ENCODE results near the gene ALG3.

Gene ALG3

GRCh38 chr3:184234671-184235380, 13.9 kb downstream of the ALG3 start:
- DNase-seq, result no peak

GRCh38 chr3:184234224-184234623, 14.5 kb downstream of the ALG3 start:
- peak; percentile 43 to 66 for DNase-seq

DNA sequence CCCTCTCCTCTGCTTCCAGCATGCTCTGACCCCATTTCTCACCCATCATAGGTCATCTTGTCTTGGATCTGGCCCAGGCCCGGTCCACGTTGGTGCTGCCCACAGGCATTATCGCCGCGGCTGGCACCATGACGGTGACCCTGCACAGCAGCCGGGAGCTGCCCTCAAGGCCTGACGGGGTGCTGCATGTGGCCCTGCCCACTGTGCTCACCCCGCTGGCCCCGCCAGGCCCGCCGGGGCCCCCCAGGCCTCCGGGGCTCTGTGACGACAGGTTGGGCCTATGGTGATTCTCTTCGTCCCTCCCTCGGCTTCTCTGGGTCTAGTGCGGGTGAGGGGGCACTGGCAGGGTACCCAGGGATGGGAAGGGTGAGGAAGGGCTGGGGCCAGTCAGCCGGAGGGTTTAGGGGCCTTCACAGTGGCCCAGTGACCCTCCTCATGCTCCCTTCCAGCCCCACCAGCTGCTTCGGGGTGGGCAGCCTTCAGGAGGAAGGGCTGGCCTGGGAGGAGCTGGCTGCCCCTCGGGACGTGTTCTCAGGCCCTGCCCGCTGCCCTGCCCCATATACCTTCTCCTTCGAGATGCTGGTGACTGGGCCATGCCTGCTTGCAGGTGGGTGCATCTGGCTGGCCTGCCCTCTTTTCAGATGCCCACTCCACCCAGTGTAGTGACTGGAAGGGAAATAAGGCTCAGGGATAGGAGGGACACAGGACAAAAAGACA, 15.5 kb downstream of the ALG3 start:
- no peak for DNase-seq

DNA sequence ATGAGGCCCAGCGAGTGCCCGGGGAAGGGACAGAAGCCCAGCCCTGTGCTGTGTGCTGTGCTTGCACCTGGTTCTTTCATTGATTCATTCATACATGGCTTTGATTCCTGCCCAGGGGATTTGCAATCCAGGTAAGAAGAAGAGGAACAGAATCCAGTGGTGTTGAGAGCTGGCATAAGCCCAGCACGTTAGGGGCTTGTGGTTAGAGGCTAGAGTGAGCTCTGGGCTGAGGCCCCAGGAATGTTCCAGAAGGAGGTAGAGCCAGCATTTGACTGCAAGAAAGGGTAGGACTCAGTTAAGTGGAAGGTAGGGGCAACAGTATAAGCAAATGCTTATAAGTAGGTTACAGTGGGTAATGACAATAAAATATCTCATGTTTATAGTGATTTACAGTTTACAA, 17.1 kb downstream of the ALG3 start:
- DNase-seq, result no peak

GRCh38 chr3:184230603-184231528, 17.9 kb downstream of the ALG3 start:
- no peak for DNase-seq

- no peak for DNase-seq
Measured at GRCh38 chr3:184230081-184230602, 18.6 kb downstream of the ALG3 start.

GRCh38 chr3:184229394-184230080, 19.2 kb downstream of the ALG3 start, which contains the start of gene VWA5B2:
Gene VWA5B2, plus strand, starts transcription at chr3:184229585. Its CDS starts 944 bp downstream, at chr3:184230529.
- DNase-seq, result no peak

DNA sequence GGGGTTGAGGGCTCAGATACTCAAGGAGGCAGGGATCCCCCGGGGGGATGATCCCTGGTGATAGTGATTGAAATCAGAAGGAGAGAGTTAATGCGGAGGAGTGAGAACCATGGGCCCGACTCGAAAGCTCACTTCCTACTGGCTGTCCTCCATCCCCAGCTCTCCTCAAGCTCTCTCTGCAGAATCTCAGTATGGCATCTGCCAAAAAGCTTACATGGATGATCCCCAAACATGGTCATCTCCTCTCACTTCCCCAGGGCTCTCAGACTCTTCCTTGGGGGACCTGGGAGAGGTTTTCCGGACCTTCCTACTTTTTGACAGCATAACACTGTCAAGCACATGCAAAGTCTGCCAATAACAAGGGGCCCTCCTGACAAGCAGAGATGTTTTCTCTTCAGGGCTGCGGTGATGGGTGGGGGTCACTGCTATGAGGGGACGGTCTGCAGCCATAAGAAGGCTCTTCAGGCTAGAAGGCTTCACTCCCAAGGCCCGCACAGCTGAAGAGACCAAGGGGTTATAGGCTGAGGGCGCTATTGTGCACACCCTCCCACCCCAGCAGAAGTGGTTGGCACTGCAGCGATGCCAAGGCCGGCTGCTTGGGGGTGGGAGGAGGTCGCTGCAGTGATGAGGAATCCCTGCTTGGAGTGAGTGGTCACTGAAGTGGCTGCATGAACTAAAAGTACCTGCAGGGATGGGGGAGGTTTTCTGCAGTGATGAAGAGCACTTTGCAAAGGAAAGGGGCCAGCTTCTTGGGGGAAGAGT, 20.2 kb downstream of the ALG3 start:
- no peak for DNase-seq

- peak; percentile 45 to 49 for DNase-seq
Measured at GRCh38 chr3:184227481-184227935, 21.3 kb downstream of the ALG3 start.

GRCh38 chr3:184223946-184224345, 24.8 kb downstream of the ALG3 start:
- DNase-seq, result no peak

- no peak for DNase-seq
Measured at GRCh38 chr3:184222521-184222920, 26.2 kb downstream of the ALG3 start.

DNA sequence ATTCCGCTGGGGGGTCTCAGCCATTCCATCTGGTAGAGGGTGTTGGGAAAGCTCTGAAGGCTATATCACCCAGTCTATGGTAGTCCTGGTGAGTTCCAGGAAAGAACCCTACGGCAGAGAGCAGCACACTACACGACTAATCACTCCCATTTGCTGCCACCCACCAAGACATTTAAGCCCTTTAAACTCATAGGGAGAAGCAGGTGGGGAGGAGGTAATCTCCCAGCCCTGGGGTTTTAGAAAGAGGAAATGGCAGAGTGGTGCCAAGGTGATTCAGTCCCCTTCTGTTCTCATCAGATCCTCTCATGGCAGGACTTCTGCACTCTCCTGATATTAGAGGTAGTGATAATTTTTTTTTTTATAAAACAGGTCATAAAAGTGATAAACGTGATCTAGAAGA, 29.9 kb downstream of the ALG3 start:
- DNase-seq, result no peak

DNA sequence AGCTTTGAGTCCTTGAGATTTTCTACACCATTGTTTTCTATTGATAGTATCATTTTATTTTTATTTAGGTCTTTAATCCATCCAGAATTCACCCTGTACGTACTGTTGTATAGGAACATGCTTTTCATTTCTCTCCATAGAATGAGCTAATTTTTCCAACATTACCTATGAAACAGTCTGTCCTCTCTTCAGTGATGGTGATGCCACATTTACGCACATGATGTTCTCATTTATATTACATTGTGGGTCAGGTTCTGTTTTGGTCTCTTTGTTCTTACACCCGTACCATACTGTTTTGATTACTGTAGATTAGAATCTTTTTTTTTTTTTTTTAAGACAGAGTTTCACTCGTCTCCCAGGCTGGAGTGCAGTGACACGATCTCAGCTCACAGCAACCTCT, 37.0 kb downstream of the ALG3 start:
- DNase-seq, result no peak

GRCh38 chr3:184211297-184211696, 37.5 kb downstream of the ALG3 start:
- no peak for DNase-seq

GRCh38 chr3:184209146-184209923, 39.4 kb downstream of the ALG3 start:
- DNase-seq, result no peak

DNA sequence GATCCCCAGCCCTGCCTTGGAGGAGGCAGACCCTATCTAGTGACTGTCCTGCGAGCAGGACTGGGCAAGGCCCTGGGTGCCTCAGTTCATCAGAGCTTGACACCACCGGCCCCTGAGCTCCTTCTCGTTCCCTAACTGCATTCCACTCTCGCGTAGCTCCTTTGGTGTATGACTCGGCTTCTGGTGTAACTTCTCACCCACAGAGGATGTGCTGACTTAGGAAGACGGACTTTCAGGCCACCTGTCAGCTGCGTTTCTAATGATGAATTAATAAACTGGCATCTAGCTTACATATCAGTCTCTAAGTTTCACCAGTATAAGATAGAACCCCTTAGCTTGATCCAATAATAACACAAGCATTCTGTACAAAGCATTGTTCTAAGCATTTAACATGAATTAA, 45.2 kb downstream of the ALG3 start:
- DNase-seq, result no peak

- no peak for DNase-seq
Measured at GRCh38 chr3:184200825-184201224, 47.9 kb downstream of the ALG3 start.

DNA sequence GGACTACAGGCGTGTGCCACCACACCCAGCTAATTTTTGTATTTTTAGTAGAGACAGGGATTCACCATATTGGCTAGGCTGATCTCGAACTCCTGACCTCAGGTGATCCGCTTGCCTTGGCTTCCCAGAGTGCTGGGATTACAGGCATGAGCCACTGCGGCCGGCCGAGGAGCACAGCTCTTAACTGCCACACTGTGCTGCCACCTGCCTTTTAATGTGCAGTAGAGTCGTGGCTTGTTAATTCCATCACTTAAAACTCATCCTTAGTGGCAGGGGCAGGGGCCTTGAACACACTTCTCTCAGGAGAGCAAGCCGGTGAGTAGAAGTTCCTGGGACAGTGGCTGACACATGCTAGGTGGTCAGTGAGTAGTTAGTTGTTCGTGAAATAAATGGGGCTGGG, 50.3 kb downstream of the ALG3 start:
- DNase-seq, result no peak

- DNase-seq, result no peak
Measured at GRCh38 chr3:184196536-184196935, 52.2 kb downstream of the ALG3 start.

DNA sequence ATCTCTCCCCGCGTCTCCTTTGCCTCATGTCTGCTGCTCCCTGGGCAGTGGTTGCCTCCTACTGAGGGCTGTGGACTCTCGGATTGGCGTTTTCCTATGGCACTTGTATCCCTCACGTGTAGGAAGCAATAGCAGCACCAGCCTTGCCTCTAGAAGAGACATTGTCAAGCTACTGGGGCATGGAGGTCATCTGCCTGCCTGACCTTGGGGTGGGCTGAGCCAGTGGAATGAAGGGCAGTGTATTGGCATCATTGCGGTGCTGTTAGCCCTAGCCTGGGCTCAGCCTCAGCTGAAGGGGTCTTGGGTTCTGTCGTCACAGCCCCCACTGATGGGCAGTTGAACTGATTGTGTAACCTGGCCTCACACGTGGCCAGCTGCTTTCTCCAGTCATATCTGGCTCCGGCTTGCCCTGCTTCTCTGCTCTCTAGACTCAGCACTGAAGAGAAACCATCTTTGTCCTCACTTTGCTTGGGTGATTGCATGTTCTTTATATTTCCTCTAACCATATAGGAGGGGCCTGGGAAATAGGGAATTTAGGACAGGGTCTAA, 54.7 kb downstream of the ALG3 start:
- DNase-seq, result no peak
